Measurements from ENCODE around the gene HABP4. TPM values are rescaled to one million over a fixed set of nuclear protein-coding genes. Genes with fewer than 3 reads are reported as not detected.

Gene HABP4
- total and polyA plus RNA-seq, 5 donors, result 17.1 to 21.7 (median 19.4) TPM

DNA sequence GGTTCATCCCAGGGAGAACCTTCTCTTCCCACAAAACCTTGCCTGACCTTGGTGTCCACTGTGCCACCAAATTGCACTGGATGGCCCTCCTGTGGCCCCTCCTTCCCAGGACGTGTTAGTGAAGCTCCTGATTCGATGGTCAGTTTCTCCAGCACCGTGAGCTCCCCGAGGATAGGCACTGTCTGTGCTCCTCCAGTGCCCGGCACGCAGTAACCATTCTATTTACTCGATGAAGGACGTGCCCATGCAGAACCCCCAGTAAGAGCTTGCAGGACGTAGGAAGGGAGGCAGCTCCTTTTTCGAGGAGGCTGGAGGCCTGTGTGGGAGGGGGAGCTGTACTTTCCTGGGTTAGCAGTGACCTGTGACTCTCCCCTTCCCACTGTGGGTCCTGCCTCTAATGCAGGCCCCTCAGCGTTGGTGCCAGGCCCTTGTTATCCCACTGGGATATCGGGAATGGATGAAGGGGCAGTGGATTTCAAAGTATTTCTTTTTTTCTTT lies 39.6 kb downstream of the HABP4 start:
- no peak for DNase-seq
- no peak overlapping the region for H3K4me3 ChIP-seq (ENCODE audit: low read length)
- H3K9me3 ChIP-seq (ENCODE audit: control insufficient read depth, low read length), result no peaks in the 10 kb centered on the region
- no peak for ATAC-seq
- no peak overlapping the region for H3K27ac ChIP-seq (ENCODE audit: low read length)
- 92% methylated on average over 12 of the region's 12 CpGs for WGBS
- intact Hi-C loops (cut with DNase I), result no loop called here
- peaks cover 13% of the 10 kb centered on the region for H3K4me1 ChIP-seq (ENCODE audit: control insufficient read depth, insufficient read depth, low read length)
- no peaks in the 10 kb centered on the region for H3K27me3 ChIP-seq (ENCODE audit: control insufficient read depth, insufficient read depth)

DNA sequence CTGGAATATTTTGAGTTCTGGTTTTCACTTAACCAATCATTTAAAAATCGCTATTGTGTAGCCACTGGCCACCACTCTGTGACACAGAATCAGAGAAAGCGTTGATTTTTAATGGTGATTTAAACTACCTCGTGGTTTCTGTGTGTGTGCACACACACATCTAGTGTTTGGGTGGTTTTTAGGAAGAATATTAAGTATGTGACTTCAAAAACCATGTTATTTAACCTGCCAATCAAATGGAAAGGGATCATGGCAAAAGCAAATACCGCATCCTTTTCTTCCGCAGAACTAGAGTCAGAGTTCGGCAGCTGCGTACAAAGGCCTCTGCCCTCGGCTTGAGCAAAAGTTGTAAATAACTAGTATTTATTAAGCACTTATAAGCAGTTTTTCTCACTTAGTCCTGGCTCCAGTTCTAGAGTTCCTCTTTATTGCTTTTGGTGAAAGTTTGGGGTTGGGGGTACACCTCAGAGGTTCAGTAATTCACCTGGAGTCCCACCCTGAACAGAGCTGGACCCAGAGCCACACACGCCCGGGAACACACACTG lies 40.6 kb downstream of the HABP4 start:
- H3K4me1 ChIP-seq (ENCODE audit: control insufficient read depth, insufficient read depth, low read length), result peaks cover 13% of the 10 kb centered on the region
- H3K27me3 ChIP-seq (ENCODE audit: control insufficient read depth, insufficient read depth), result no peaks in the 10 kb centered on the region
- intact Hi-C loops (cut with DNase I), result loop anchor here in 1 of 4 donors (10.0 kb wide), 1 partner anchor 64 kb away; no protein-coding TSS in a partner anchor
- no peak overlapping the region for H3K4me3 ChIP-seq (ENCODE audit: low read length)
- H3K9me3 ChIP-seq (ENCODE audit: control insufficient read depth, low read length), result no peaks in the 10 kb centered on the region
- ATAC-seq (no peak), DNase-seq (no peak)
- WGBS, result 95% methylated on average over 10 of the region's 10 CpGs
- no peak overlapping the region for H3K27ac ChIP-seq (ENCODE audit: low read length)

DNA sequence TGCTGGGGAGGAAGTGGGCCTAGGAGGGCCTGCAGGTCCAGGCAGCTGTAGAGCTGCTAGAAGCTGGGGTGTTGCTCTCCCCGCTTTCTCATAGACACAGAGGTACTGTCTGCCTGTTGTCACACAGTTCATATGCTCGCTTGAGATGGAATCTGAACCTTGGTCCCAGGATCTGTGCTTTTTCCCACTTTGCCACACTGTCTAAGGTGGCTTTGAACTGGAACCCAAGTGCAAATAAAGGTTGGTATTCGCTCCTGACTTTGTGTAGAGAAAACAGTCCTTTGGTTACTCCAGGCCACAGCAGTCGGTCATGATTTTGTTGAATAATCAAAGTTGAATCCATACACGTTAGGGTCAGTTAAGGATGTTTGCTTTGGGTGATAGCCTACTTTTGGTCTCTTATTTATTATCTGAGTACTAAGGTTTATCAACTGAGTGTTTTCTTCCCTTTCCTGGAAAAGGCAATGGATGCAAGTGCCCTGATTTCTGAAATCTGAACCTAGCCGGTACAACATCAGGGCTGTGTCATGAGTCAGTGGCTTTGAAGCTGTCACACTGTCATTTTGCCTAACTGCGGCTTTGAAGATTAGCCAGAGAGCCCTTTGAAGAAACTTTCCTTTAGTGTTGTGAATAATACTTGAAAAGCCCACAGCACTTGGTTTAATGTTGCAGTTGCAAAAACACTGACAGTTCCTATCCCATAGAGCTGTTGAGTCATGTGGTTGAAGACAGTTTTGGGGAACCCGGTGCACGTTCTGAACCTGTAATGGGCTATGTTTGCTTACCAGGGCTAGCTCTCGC lies 41.3 kb downstream of the HABP4 start:
- 61% methylated on average over 10 of the region's 10 CpGs for WGBS
- no peak overlapping the region for H3K27ac ChIP-seq (ENCODE audit: low read length)
- DNase-seq (no peak), ATAC-seq (peak in 1 of 2 donors; percentile 15)
- H3K4me1 ChIP-seq (ENCODE audit: control insufficient read depth, insufficient read depth, low read length), result peaks cover 13% of the 10 kb centered on the region
- H3K9me3 ChIP-seq (ENCODE audit: control insufficient read depth, low read length), result no peaks in the 10 kb centered on the region
- H3K27me3 ChIP-seq (ENCODE audit: control insufficient read depth, insufficient read depth), result no peaks in the 10 kb centered on the region
- intact Hi-C loops (cut with DNase I), result loop anchor here in 1 of 4 donors (10.0 kb wide), 1 partner anchor 64 kb away; no protein-coding TSS in a partner anchor
- H3K4me3 ChIP-seq (ENCODE audit: low read length), result no peak overlapping the region

DNA sequence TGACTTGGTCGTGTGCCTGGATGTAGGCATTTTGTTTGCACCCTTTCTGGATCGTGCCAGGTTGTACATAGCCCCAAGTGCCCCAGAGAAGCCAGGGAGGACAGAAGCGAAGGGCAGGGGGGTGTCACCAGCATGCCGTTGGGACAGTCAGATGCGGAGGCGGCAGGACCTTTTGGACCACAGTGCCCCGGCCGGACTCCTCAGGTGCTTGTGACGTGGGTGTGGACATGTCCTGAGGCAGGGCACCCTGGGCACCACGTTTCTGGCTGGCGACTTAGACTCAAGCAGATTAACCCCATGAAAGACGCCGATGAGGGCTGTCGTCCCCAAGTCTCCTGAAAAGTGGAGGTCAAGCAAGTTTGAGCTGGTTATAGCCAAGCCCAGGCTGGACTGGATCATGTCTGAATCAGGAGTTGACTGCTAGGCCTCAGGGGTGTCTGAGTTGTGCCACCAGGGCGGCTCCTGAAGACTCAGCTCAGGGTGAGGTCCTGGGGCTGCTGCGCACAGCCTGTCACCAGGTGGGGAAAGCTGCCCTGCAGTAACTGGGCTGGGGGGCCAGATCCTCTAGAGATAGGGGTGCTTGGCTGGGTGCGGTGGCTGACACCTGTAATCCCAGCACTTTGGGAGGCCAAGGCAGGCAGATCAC lies 42.0 kb downstream of the HABP4 start:
- no peak overlapping the region for H3K4me3 ChIP-seq (ENCODE audit: low read length)

DNA sequence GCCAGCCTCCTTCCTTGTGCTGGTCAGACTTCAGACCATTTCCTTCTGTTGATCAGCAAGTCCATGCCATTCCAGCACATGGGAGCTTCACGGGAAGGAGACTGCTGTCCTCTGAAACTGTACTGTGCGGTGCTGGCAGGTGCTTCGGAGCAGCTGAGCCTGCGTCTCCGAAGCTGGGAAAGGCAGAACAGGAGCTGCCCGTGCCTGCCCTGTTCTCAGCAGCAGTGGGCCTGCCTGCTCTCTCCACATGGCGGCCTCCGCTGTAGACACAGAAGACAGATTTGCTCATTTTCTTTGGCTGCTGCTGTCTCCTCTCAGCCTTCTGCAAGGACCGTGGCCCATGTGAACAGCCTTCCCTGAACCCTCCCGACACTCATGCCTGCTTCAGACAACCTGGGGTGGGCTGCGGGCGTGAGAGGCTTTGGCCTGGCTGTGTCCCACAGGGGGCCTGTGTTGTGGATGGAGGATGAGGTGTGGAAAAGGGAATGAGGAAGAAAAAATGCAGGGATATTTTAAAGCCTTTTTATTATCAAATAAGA lies 43.1 kb downstream of the HABP4 start:
- no peaks in the 10 kb centered on the region for H3K27me3 ChIP-seq (ENCODE audit: control insufficient read depth, insufficient read depth)
- peaks cover 5% of the 10 kb centered on the region for H3K4me1 ChIP-seq (ENCODE audit: control insufficient read depth, insufficient read depth, low read length)
- DNase-seq (no peak), ATAC-seq (no peak)
- intact Hi-C loops (cut with DNase I), result loop anchor here in 1 of 4 donors (10.0 kb wide), 1 partner anchor 62 kb away; no protein-coding TSS in a partner anchor
- H3K27ac ChIP-seq (ENCODE audit: low read length), result no peak overlapping the region
- H3K4me3 ChIP-seq (ENCODE audit: low read length), result no peak overlapping the region
- H3K9me3 ChIP-seq (ENCODE audit: control insufficient read depth, low read length), result no peaks in the 10 kb centered on the region
- WGBS, result 90% methylated on average over 12 of the region's 12 CpGs

More for the DNA sequence above, 42.0 kb downstream of the HABP4 start:
- peaks cover 8% of the 10 kb centered on the region for H3K4me1 ChIP-seq (ENCODE audit: control insufficient read depth, insufficient read depth, low read length)
- ATAC-seq (peak; percentile 6 to 13), DNase-seq (no peak)
- no peaks in the 10 kb centered on the region for H3K9me3 ChIP-seq (ENCODE audit: control insufficient read depth, low read length)
- no peaks in the 10 kb centered on the region for H3K27me3 ChIP-seq (ENCODE audit: control insufficient read depth, insufficient read depth)
- intact Hi-C loops (cut with DNase I), result loop anchor here in 1 of 4 donors (10.0 kb wide), 1 partner anchor 63 kb away; no protein-coding TSS in a partner anchor
- WGBS, result 82% methylated on average over 17 of the region's 17 CpGs
- H3K27ac ChIP-seq (ENCODE audit: low read length), result no peak overlapping the region

DNA sequence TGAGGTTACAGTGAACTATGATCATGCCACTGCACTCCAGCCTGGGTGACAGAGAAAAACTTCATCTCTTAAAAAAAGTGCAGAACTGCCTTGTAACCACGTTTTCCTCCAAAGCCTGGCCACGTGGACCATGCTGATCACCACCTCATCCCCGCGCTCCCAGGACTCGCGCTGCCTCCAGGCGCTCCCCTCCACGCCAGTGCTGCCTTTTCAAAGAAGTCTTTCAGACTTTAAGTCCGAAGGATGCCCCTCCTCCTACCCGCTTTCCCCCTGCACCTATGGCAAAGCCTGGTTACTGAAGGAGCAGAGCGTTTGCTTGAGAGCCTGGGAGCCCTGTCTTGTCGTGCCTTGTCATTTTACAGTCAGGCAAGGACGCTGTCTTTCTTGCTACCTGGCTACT lies 43.8 kb downstream of the HABP4 start:
- DNase-seq (no peak), ATAC-seq (no peak)
- H3K27ac ChIP-seq (ENCODE audit: low read length), result no peak overlapping the region
- H3K27me3 ChIP-seq (ENCODE audit: control insufficient read depth, insufficient read depth), result no peaks in the 10 kb centered on the region
- H3K4me3 ChIP-seq (ENCODE audit: low read length), result no peak overlapping the region
- intact Hi-C loops (cut with DNase I), result loop anchor here in 1 of 4 donors (10.0 kb wide), 1 partner anchor 61 kb away; no protein-coding TSS in a partner anchor
- no peaks in the 10 kb centered on the region for H3K4me1 ChIP-seq (ENCODE audit: control insufficient read depth, insufficient read depth, low read length)
- no peaks in the 10 kb centered on the region for H3K9me3 ChIP-seq (ENCODE audit: control insufficient read depth, low read length)
- WGBS, result 86% methylated on average over 13 of the region's 13 CpGs

DNA sequence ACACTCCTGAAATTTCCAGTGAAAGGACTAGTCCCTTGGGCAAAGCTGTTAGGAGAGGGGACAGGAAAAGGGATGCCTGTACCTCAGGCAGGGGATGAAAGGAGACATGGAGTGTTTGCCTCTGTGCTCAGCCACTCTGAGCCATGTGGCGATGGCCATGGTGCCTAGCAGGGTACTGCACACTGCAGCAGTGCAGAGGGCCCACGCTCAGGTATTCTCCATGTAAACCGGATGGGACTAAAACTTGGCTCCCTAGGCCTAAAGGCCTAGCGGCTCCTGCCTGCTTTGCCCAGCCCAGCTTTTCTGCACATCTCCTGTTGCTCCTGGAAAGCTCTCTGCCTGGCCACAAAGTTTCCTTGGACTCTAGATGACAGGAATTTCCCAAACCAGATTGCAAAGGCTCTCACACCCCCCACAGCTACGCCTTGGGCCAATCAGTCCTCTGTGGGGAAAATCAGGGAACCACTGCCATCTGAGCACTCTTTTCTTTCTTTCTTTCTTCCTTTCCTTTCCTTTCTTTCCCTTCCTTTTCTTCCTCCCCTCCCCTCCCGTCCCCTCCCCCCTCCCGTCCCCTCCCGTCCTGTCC lies 44.3 kb downstream of the HABP4 start:
- Histone ChIP-seq H3K4me1 (ENCODE audit: control insufficient read depth, insufficient read depth, low read length) (no peaks in the 10 kb centered on the region), H3K4me3 (ENCODE audit: low read length) (no peak overlapping the region), H3K9me3 (ENCODE audit: control insufficient read depth, low read length) (no peaks in the 10 kb centered on the region), H3K27me3 (ENCODE audit: control insufficient read depth, insufficient read depth) (no peaks in the 10 kb centered on the region), H3K27ac (ENCODE audit: low read length) (no peak overlapping the region)
- intact Hi-C loops (cut with DNase I), result loop anchor here in 1 of 4 donors (10.0 kb wide), 1 partner anchor 60 kb away; no protein-coding TSS in a partner anchor
- DNase-seq (no peak), ATAC-seq (no peak)
- WGBS, result 67% methylated on average over 8 of the region's 8 CpGs

DNA sequence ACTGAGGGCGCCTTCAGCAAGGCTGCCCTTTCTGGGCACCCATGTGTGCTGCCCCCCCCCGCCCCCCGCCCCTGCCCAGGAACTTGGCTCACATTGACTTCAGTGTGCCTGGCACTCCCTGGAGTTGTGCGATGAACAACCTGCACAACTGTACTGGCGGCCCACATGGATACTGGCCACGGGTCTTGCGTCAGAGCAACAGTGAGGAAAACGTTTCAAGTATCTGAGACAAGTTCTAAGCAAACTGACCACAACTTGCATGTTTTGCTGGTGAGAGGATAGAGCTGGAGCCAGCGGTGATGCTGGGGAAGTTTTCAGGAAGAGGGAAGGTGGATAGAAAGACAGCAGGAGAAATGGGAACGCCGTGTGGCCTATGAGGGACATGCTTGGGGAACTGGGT lies 45.4 kb downstream of the HABP4 start:
- DNase-seq (no peak), ATAC-seq (no peak)
- H3K27me3 ChIP-seq (ENCODE audit: control insufficient read depth, insufficient read depth), result no peaks in the 10 kb centered on the region
- H3K27ac ChIP-seq (ENCODE audit: low read length), result no peak overlapping the region
- H3K4me3 ChIP-seq (ENCODE audit: low read length), result no peak overlapping the region
- no peaks in the 10 kb centered on the region for H3K9me3 ChIP-seq (ENCODE audit: control insufficient read depth, low read length)
- no peaks in the 10 kb centered on the region for H3K4me1 ChIP-seq (ENCODE audit: control insufficient read depth, insufficient read depth, low read length)
- 89% methylated on average over 11 of the region's 11 CpGs for WGBS
- intact Hi-C loops (cut with DNase I), result loop anchor here in 1 of 4 donors (10.0 kb wide), 1 partner anchor 59 kb away; no protein-coding TSS in a partner anchor

DNA sequence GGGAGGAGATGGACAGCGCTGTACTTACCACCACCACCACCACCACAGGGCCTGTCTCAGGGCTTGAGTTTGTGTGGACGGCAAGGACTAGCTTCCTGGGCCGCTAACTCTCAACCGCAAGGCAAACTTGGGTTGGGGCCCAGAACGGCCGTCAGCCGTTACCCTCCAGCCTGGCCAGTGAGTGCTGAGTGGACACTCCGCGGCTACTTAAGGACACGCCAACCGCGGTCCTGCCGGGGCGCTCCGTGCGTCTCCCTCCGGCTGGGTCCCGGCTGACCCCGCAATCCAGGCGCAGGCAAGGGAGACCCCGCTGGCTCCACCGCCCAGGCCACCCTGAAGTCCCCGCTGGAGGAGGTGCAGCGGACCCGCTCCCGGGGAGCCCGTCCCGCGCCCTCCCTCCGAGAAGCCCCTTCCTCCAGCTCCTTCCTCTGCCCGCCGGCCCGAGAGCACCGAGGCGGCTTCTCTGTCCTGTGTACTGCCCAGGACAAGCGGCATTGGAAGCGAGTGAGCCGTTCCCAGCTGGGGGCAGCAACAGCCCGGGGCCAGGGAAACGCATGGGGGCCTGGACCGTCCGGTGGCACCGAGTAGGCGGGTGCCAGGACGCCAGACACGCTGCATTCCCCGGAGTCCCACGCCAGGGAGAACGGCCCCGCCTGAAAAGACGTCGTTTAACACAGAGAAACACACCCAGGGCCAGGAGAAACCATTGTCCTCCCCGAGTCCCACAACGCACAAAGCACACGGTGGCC lies 46.6 kb downstream of the HABP4 start:
- peak in 1 of 2 donors; percentile 10 for ATAC-seq

DNA sequence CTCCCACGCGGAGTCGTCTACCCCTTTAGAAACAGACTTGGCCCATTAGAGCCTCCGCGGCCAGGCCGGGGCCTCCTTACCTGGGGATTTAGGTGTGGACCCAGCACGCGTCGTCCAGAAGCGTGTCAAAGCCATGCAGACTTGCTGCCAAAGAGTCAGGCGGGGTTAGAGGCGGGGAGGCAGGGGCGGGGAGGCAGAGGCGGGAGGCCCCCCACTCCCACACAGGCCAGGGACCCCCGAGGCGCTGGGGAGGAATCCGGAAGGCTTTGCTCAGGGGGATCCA lies 47.1 kb downstream of the HABP4 start:
- ATAC-seq (no peak), DNase-seq (no peak)
- Histone ChIP-seq H3K27ac (ENCODE audit: low read length) (no peak overlapping the region), H3K4me1 (ENCODE audit: control insufficient read depth, insufficient read depth, low read length) (no peaks in the 10 kb centered on the region), H3K9me3 (ENCODE audit: control insufficient read depth, low read length) (no peaks in the 10 kb centered on the region), H3K4me3 (ENCODE audit: low read length) (no peak overlapping the region), H3K27me3 (ENCODE audit: control insufficient read depth, insufficient read depth) (no peaks in the 10 kb centered on the region)
- intact Hi-C loops (cut with DNase I), result loop anchor here in 1 of 4 donors (10.0 kb wide), 1 partner anchor 58 kb away; no protein-coding TSS in a partner anchor
- WGBS, result 93% methylated on average over 17 of the region's 17 CpGs

More for the DNA sequence above, 46.6 kb downstream of the HABP4 start:
- H3K4me1 ChIP-seq (ENCODE audit: control insufficient read depth, insufficient read depth, low read length), result no peaks in the 10 kb centered on the region
- no peaks in the 10 kb centered on the region for H3K9me3 ChIP-seq (ENCODE audit: control insufficient read depth, low read length)
- H3K27me3 ChIP-seq (ENCODE audit: control insufficient read depth, insufficient read depth), result no peaks in the 10 kb centered on the region
- intact Hi-C loops (cut with DNase I), result loop anchor here in 1 of 4 donors (10.0 kb wide), 1 partner anchor 58 kb away; no protein-coding TSS in a partner anchor
- 95% methylated on average over 55 of the region's 55 CpGs for WGBS
- no peak overlapping the region for H3K4me3 ChIP-seq (ENCODE audit: low read length)
- peak in 1 of 3 donors; percentile 64 for DNase-seq
- H3K27ac ChIP-seq (ENCODE audit: low read length), result no peak overlapping the region

All from right cardiac atrium (tissue), 5 donors.